ENCODE measurements around the gene TAF5L.

Gene TAF5L

DNA sequence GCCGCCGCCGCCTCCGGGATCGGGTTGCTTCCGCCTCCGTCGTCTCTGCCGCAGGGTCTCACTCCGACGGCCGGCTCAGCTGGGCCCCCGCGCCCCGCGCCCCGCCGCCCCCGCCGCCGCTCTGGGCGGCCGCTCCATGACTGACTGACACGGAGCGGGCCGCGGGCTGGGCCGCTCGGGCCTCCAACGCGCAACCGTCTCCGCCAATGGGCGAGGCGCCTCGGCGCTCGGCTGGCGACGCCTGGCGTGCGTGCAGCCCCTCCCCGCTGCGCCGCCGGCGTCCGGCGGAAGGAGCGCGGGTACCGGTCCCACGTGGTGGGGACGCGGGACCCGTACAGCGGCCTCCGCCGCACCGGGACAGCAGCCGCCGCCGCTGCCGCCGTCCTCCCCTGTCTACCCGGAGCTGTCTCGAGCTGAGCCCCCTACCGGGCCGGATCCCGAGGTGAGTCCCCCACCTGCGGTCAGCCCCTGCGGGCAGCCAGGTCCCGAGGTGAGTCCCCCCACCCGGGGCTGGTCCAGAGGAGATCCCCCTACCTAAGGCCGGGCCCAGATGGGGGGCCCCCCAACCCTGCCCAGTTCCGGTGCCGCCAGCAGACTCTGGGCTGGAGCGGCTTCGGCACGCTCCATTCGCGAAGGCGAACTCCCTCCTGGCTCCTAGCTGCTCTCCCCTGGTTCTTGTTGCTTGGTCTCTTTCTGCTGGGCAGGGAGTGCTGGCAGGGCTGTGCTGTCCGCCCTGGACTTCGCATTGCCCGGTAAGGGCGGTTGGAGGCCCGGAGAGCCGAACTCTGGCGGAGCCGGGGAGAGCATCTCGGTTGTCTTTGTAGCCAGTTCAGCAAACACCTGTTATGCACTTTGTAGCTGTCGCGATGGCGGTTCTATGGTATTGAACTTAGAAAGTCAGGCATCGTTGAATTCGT lies at the start of gene TAF5L, which contains the start of gene URB2:
TSS of gene TAF5L (minus strand) at position 208 of the 917 bp plus-strand sequence. CDS start 11,640 bp downstream, outside the sequence.
TSS of gene URB2 (plus strand) at position 333 of the 917 bp plus-strand sequence. CDS start 1,387 bp downstream, outside the sequence.
- peak within 1 kb of the TSS; percentile 94 for H3K4me3 ChIP-seq (ENCODE audit: control insufficient read depth, low read depth, low read length)
- TF ChIP-seq, protein P1, sequence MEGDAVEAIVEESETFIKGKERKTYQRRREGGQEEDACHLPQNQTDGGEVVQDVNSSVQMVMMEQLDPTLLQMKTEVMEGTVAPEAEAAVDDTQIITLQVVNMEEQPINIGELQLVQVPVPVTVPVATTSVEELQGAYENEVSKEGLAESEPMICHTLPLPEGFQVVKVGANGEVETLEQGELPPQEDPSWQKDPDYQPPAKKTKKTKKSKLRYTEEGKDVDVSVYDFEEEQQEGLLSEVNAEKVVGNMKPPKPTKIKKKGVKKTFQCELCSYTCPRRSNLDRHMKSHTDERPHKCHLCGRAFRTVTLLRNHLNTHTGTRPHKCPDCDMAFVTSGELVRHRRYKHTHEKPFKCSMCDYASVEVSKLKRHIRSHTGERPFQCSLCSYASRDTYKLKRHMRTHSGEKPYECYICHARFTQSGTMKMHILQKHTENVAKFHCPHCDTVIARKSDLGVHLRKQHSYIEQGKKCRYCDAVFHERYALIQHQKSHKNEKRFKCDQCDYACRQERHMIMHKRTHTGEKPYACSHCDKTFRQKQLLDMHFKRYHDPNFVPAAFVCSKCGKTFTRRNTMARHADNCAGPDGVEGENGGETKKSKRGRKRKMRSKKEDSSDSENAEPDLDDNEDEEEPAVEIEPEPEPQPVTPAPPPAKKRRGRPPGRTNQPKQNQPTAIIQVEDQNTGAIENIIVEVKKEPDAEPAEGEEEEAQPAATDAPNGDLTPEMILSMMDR (conservative IDR thresholded peaks at IDR 0.05; ENCODE audit: control insufficient read depth, insufficient read depth, low read depth, low read length): no peak
- peak; percentile 85 for DNase-seq (ENCODE audit: low read depth)

- no peak overlapping the region for H3K4me3 ChIP-seq (ENCODE audit: control insufficient read depth, low read depth, low read length)
- TF ChIP-seq, protein P1 (conservative IDR thresholded peaks at IDR 0.05; ENCODE audit: control insufficient read depth, insufficient read depth, low read depth, low read length): no peak
- DNase-seq (ENCODE audit: low read depth): no peak
Observed at GRCh38 chr1:229675396-229675795, 49.5 kb upstream of the TAF5L start.

DNA sequence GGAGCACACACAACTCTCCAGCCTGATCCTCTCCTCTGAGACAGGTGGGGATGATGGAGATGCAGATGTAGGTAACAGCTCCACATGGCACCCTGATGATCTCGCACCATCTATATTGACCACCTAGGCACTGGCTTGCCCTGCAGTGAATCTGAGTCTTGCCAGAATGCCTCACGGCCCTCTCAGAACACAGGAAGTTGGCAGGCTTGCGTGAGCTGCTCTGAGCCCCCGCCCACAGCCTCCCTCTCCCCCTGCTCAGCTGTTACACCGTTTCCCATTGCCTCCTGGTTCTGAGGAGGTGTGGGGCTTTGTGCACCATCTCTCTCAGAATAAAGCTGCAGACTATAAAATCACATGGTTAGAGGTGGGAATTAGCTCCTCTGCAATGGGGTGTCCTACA lies 48.1 kb upstream of the TAF5L start:
- TF ChIP-seq, protein P1 (conservative IDR thresholded peaks at IDR 0.05; ENCODE audit: control insufficient read depth, insufficient read depth, low read depth, low read length): no peak
- no peak for DNase-seq (ENCODE audit: low read depth)
- no peak overlapping the region for H3K4me3 ChIP-seq (ENCODE audit: control insufficient read depth, low read depth, low read length)

DNA sequence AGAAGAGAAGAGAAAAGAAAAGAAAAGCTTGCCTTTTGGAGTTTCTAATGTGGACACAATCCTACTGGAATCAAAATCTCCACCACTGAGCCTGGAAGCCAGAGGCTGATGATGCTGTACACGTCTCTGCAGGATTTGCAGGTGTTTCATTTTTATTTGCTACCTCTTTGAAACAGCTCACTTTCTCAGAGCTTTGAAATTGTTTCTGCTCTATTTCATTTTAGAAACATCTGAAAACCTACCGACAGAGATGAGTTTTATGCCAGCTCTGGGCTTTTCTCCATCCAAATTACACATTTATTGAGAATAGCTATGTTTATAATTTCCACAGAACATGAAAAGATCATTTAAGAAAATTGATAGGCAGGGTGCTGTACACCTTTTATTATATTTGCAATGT lies 46.3 kb upstream of the TAF5L start:
- no peak overlapping the region for H3K4me3 ChIP-seq (ENCODE audit: control insufficient read depth, low read depth, low read length)
- DNase-seq (ENCODE audit: low read depth): no peak
- TF ChIP-seq, protein P1 (conservative IDR thresholded peaks at IDR 0.05; ENCODE audit: control insufficient read depth, insufficient read depth, low read depth, low read length): no peak

- DNase-seq (ENCODE audit: low read depth): no peak
- no peak overlapping the region for H3K4me3 ChIP-seq (ENCODE audit: control insufficient read depth, low read depth, low read length)
- TF ChIP-seq, protein P1 (conservative IDR thresholded peaks at IDR 0.05; ENCODE audit: control insufficient read depth, insufficient read depth, low read depth, low read length): no peak
Observed at GRCh38 chr1:229671310-229671709, 45.4 kb upstream of the TAF5L start.

DNA sequence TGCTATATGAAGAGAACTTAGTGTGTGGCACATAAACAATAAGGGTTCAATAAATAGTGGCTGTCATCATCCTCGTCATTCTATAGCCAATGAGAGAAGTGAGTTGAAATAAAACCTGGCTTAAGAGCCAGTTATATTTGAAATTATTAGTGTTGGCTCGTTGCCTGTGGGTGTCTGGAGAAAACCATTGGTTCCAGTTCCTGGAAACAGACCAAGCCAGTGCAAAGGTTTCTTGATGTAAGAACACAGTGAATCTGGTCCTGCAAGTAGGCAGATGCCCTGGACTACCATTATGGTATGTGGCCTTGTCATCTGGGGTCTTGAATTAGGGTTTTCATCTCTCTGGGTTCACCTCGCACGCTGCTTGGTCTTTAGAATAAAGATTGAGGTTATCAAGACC lies 43.4 kb upstream of the TAF5L start:
- TF ChIP-seq, protein P1 (conservative IDR thresholded peaks at IDR 0.05; ENCODE audit: control insufficient read depth, insufficient read depth, low read depth, low read length): no peak
- DNase-seq (ENCODE audit: low read depth): peak; percentile 56
- H3K4me3 ChIP-seq (ENCODE audit: control insufficient read depth, low read depth, low read length): no peak overlapping the region
